K562 (cell line): ENCODE results near the gene FKRP. TPM values are rescaled to one million over a fixed set of nuclear protein-coding genes. Genes with fewer than 3 reads are reported as not detected.

Source experiments
- ATF3 ChIP-seq, 2 experiments: fragments of 450-650 bp in 1 of 2; sonication (generic) in 1 of 2; formaldehyde crosslinking in 1 of 2; IDR thresholded peaks in 1 of 2; conservative IDR thresholded peaks in 1 of 2; 2 replicates each; pipeline versions ENCODE4 v1.6.1 to v1.8.1; 2016 to 2023; ENCODE audit warnings: mild to moderate bottlenecking in 2 of 2, moderate library complexity in 2 of 2, inconsistent platforms in 1 of 2, missing genetic modification reagents in 1 of 2
- CCAR2 ChIP-seq: fragments of 200-400 bp; formaldehyde crosslinking; IDR thresholded peaks from 2 replicates; pipeline ENCODE4 v1.6.1; 2017; ENCODE audit warnings: mild to moderate bottlenecking, low read depth, low read length
- CHD7 ChIP-seq: fragments of 200-600 bp; sonication (generic); IDR thresholded peaks from one replicate; pipeline ENCODE4 v1.6.1; 2012; ENCODE audit warnings: mild to moderate bottlenecking, low read depth, low read length, inconsistent platforms
- ERF ChIP-seq: fragments of 450-650 bp; formaldehyde crosslinking; IDR thresholded peaks from 2 replicates; pipeline ENCODE4 v1.4.0; 2020; ENCODE audit warnings: mild to moderate bottlenecking, mixed read lengths
- HOMEZ ChIP-seq: fragments of 250-450 bp; sonication (Bioruptor Pico); IDR thresholded peaks from 2 replicates; pipeline ENCODE4 v1.4.0; 2020; ENCODE audit warnings: mild to moderate bottlenecking, moderate library complexity
- NKRF ChIP-seq: fragments of 450-650 bp; IDR thresholded peaks from 2 replicates; pipeline ENCODE4 v1.6.1; 2016; ENCODE audit warnings: borderline replicate concordance
- PYGO2 ChIP-seq: fragments of 450-650 bp; IDR thresholded peaks from 2 replicates; pipeline ENCODE4 v1.6.1; 2016; ENCODE audit warnings: mild to moderate bottlenecking, missing genetic modification characterization, moderate library complexity, missing compliant biosample characterization
- RBM17 ChIP-seq: fragments of 200-400 bp; formaldehyde crosslinking; IDR thresholded peaks from 2 replicates; pipeline ENCODE4 v1.6.1; 2017; ENCODE audit warnings: low read depth, mild to moderate bottlenecking, low read length, borderline replicate concordance
- polyA plus RNA-seq, 8 experiments: library from polyadenylated mRNA; depleted of rRNA in 4 of 8; stranded (reverse) in 5 of 8; unstranded in 3 of 8; fragments of >200 nt; fragmentation: Nextera tagmentation in 2 of 8; fragmentation: Illumina TruSeq in 1 of 8; extraction: Ambion mirVana in 2 of 8; extraction: Trizol in 1 of 8; gene quantifications; 2 replicates each; pipeline versions ENCODE4 v1.2.1 to v1.2.3, GENCODE V29; 2011 to 2014; ENCODE audit warnings: inconsistent platforms in 1 of 8, missing spikeins in 1 of 8
- total RNA-seq, 7 experiments: library from RNA; depleted of rRNA in 6 of 7; stranded (reverse); fragments of >200 nt in 6 of 7; fragmentation: Illumina TruSeq in 2 of 7; extraction: Trizol in 2 of 7; gene quantifications; 2 replicates each; pipeline versions ENCODE4 v1.2.1 to v1.2.3, GENCODE V29; 2011 to 2021; ENCODE audit warnings: low replicate concordance in 1 of 7

FKRP gene
- total and polyA plus RNA-seq, 9 of the 15 experiments (the other 6 are each of a cell fraction or from before 2014, with no cell fraction given), result 0.68 to 16.1 (median 6.5) TPM

GRCh38 chr19:46785054-46785979, 39.5 kb downstream of the FKRP start (continued):
- TF ChIP-seq HOMEZ (CRISPR knock-in tag) (no peak), CHD7 (no peak), ATF3 (IDR thresholded peaks at IDR 0.05) (no peak), ATF3 (CRISPR knock-in tag; conservative IDR thresholded peaks at IDR 0.05) (0 out of 2 replicates have a peak, but pooled peaks have one; percentile 51), PYGO2 (tag) (no peak), RBM17 (no peak), CCAR2 (no peak), NKRF (no peak), ERF (no peak)
